H1 (cell line): ENCODE measurements around the gene IPO13. TPM values are rescaled to one million over a fixed set of nuclear protein-coding genes. Genes with fewer than 3 reads are reported as not detected.

Source experiments
- GTF2F1 ChIP-seq: IDR thresholded peaks from 2 replicates; pipeline ENCODE4 v1.6.1; 2012; ENCODE audit warnings: low read depth, low read length, improper control_type of control experiment, borderline replicate concordance
- KDM1A ChIP-seq: fragments of 200-600, 300-600 bp; sonication (generic); IDR thresholded peaks from 2 replicates; pipeline ENCODE4 v1.7.1; 2016; ENCODE audit warnings: mild to moderate bottlenecking, low read length, borderline replicate concordance
- NANOG ChIP-seq: IDR thresholded peaks from 2 replicates; pipeline ENCODE4 v1.6.1; 2011; ENCODE audit warnings: low read length, low read depth, mild to moderate bottlenecking, inconsistent platforms; ENCODE audit not compliant: insufficient read depth, poor library complexity, severe bottlenecking
- SIRT6 ChIP-seq: IDR thresholded peaks from one replicate; pipeline ENCODE4 v1.7.1; 2012; ENCODE audit warnings: low read length, inconsistent platforms
- SIX5 ChIP-seq: IDR thresholded peaks from 2 replicates; pipeline ENCODE4 v1.6.1; 2011; ENCODE audit warnings: mild to moderate bottlenecking, low read depth, low read length
- TAF7 ChIP-seq: optimal IDR thresholded peaks from 2 replicates; pipeline ENCODE3; 2011; ENCODE audit warnings: low read depth, mild to moderate bottlenecking, inconsistent platforms, low read length, moderate library complexity, borderline replicate concordance
- polyA plus RNA-seq, 7 experiments: library from polyadenylated mRNA; depleted of rRNA in 3 of 7; stranded (reverse) in 5 of 7; unstranded in 2 of 7; fragments of >200 nt in 5 of 7; fragments of 200-250 nt in 2 of 7; gene quantifications; 1 replicate in 5 of 7; 2 replicates in 1 of 7; 4 replicates in 1 of 7; pipeline versions ENCODE4 v1.2.1 to v1.2.3, GENCODE V29; 2011 to 2013; ENCODE audit warnings: missing spikeins in 2 of 7, mixed read lengths in 2 of 7
- total RNA-seq: library from RNA; stranded (reverse); fragmentation: NEBNext Ultra II Directional; extraction: Animal tissue kit (Norgen Biotek cat#: 25700); gene quantifications from 2 replicates; pipeline ENCODE4 v1.2.1, GENCODE V29; 2021
- TF ChIP-seq, protein P1 (sequence below): fragments of 300-600 bp; sonication (generic); IDR thresholded peaks from 2 replicates; pipeline ENCODE4 v1.7.1; 2012; ENCODE audit warnings: low read length, moderate library complexity, mild to moderate bottlenecking, inconsistent platforms; ENCODE audit not compliant: insufficient replicate concordance

Gene IPO13
- total and polyA plus RNA-seq, 2 of the 8 experiments (the other 6 are each of a cell fraction or from before 2014, with no cell fraction given), result 23.0 to 27.0 TPM

DNA sequence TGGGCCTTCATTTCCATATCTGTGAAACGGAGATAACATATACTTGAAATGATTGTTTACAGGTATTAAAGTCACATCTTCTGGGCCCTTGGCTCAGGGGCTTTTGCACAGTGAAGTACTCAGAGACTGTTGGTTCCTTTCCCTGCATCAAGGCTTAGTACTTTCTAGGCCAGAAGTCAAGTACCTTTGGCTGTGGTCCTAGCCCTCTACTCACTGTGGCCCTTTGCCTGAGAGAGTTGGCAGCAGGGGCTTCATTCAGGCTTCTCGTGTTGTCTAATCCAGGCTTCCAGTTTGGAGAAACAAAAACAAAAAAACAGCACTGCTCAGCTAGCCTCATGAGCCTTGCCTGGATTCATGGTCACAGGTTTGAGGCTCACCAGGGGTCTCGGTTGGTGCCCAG is 14.9 kb downstream of the IPO13 start (continued):
- TF ChIP-seq, protein P1, sequence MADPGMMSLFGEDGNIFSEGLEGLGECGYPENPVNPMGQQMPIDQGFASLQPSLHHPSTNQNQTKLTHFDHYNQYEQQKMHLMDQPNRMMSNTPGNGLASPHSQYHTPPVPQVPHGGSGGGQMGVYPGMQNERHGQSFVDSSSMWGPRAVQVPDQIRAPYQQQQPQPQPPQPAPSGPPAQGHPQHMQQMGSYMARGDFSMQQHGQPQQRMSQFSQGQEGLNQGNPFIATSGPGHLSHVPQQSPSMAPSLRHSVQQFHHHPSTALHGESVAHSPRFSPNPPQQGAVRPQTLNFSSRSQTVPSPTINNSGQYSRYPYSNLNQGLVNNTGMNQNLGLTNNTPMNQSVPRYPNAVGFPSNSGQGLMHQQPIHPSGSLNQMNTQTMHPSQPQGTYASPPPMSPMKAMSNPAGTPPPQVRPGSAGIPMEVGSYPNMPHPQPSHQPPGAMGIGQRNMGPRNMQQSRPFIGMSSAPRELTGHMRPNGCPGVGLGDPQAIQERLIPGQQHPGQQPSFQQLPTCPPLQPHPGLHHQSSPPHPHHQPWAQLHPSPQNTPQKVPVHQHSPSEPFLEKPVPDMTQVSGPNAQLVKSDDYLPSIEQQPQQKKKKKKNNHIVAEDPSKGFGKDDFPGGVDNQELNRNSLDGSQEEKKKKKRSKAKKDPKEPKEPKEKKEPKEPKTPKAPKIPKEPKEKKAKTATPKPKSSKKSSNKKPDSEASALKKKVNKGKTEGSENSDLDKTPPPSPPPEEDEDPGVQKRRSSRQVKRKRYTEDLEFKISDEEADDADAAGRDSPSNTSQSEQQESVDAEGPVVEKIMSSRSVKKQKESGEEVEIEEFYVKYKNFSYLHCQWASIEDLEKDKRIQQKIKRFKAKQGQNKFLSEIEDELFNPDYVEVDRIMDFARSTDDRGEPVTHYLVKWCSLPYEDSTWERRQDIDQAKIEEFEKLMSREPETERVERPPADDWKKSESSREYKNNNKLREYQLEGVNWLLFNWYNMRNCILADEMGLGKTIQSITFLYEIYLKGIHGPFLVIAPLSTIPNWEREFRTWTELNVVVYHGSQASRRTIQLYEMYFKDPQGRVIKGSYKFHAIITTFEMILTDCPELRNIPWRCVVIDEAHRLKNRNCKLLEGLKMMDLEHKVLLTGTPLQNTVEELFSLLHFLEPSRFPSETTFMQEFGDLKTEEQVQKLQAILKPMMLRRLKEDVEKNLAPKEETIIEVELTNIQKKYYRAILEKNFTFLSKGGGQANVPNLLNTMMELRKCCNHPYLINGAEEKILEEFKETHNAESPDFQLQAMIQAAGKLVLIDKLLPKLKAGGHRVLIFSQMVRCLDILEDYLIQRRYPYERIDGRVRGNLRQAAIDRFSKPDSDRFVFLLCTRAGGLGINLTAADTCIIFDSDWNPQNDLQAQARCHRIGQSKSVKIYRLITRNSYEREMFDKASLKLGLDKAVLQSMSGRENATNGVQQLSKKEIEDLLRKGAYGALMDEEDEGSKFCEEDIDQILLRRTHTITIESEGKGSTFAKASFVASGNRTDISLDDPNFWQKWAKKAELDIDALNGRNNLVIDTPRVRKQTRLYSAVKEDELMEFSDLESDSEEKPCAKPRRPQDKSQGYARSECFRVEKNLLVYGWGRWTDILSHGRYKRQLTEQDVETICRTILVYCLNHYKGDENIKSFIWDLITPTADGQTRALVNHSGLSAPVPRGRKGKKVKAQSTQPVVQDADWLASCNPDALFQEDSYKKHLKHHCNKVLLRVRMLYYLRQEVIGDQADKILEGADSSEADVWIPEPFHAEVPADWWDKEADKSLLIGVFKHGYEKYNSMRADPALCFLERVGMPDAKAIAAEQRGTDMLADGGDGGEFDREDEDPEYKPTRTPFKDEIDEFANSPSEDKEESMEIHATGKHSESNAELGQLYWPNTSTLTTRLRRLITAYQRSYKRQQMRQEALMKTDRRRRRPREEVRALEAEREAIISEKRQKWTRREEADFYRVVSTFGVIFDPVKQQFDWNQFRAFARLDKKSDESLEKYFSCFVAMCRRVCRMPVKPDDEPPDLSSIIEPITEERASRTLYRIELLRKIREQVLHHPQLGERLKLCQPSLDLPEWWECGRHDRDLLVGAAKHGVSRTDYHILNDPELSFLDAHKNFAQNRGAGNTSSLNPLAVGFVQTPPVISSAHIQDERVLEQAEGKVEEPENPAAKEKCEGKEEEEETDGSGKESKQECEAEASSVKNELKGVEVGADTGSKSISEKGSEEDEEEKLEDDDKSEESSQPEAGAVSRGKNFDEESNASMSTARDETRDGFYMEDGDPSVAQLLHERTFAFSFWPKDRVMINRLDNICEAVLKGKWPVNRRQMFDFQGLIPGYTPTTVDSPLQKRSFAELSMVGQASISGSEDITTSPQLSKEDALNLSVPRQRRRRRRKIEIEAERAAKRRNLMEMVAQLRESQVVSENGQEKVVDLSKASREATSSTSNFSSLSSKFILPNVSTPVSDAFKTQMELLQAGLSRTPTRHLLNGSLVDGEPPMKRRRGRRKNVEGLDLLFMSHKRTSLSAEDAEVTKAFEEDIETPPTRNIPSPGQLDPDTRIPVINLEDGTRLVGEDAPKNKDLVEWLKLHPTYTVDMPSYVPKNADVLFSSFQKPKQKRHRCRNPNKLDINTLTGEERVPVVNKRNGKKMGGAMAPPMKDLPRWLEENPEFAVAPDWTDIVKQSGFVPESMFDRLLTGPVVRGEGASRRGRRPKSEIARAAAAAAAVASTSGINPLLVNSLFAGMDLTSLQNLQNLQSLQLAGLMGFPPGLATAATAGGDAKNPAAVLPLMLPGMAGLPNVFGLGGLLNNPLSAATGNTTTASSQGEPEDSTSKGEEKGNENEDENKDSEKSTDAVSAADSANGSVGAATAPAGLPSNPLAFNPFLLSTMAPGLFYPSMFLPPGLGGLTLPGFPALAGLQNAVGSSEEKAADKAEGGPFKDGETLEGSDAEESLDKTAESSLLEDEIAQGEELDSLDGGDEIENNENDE, result no peak
- TF ChIP-seq NANOG (no peak), SIX5 (no peak), SIRT6 (no peak), GTF2F1 (no peak), TAF7 (no peak), KDM1A (no peak)
